HEK293 (cell line): ENCODE measurements around the gene HTRA1.

ENCODE experiments used
- CTCF ChIA-PET: fragments of 350-600 bp; formaldehyde crosslinking; extraction: SDS; loops from one replicate; lab custom pipeline; 2021; ENCODE audit warnings: antibody characterized with exemption; lab: Yijun Ruan, JAX
- POLR2A ChIA-PET: fragments of 300-600 bp; formaldehyde crosslinking; extraction: SDS; loops from one replicate; lab custom pipeline; 2020; ENCODE audit warnings: antibody characterized with exemption, inconsistent platforms; lab: Yijun Ruan, JAX
- H3K27ac ChIP-seq: fragments of 200-500 bp; sonication (Bioruptor generic); 2 replicates; pipeline ENCODE4 v1.5.1; 2014; ENCODE audit warnings: low read depth, low read length, control low read depth, inconsistent platforms; ENCODE audit errors: extremely low read depth
- H3K36me3 ChIP-seq, 2 experiments: fragments of 200-500 bp in 1 of 2; sonication (Bioruptor generic) in 1 of 2; 1 replicate in 1 of 2; 2 replicates in 1 of 2; pipeline ENCODE4 v1.5.1; 2014 to 2017; ENCODE audit warnings: inconsistent platforms in 2 of 2, low read length in 2 of 2; ENCODE audit not compliant: control insufficient read depth in 2 of 2, insufficient read depth in 1 of 2
- H3K4me1 ChIP-seq: fragments of 200-500 bp; sonication (Bioruptor generic); 2 replicates; pipeline ENCODE4 v1.5.1; 2014; ENCODE audit warnings: mild to moderate bottlenecking, low read length, inconsistent platforms; ENCODE audit not compliant: control insufficient read depth, insufficient read depth
- H3K4me3 ChIP-seq: 2 replicates; pipeline ENCODE4 v1.5.1; 2011; ENCODE audit warnings: low read depth, mild to moderate bottlenecking, control low read depth, low read length, moderate library complexity
- H3K9me3 ChIP-seq: fragments of 200-500 bp; sonication (Bioruptor generic); 2 replicates; pipeline ENCODE4 v1.5.1; 2014; ENCODE audit warnings: low read depth, low read length, inconsistent platforms; ENCODE audit not compliant: control insufficient read depth, insufficient read depth
- FEZF1 ChIP-seq: fragments of 450-650 bp; formaldehyde crosslinking; IDR thresholded peaks from 2 replicates; pipeline ENCODE4 v1.5.1; 2016; ENCODE audit warnings: missing biosample characterization, missing genetic modification characterization
- KLF1 ChIP-seq: fragments of 450-650 bp; formaldehyde crosslinking; IDR thresholded peaks from 2 replicates; pipeline ENCODE4 v1.5.1; 2016; ENCODE audit warnings: missing biosample characterization, missing genetic modification characterization
- KLF8 ChIP-seq: fragments of 450-650 bp; formaldehyde crosslinking; IDR thresholded peaks from 2 replicates; pipeline ENCODE4 v1.5.1; 2016; ENCODE audit warnings: missing biosample characterization, missing genetic modification characterization
- MYNN ChIP-seq: fragments of 450-650 bp; formaldehyde crosslinking; IDR thresholded peaks from 2 replicates; pipeline ENCODE4 v1.5.1; 2016; ENCODE audit warnings: missing biosample characterization, missing genetic modification characterization, borderline replicate concordance
- SALL2 ChIP-seq: fragments of 450-650 bp; formaldehyde crosslinking; IDR thresholded peaks from 2 replicates; pipeline ENCODE4 v1.5.0; 2017; ENCODE audit warnings: missing biosample characterization, mild to moderate bottlenecking, missing genetic modification characterization, borderline replicate concordance
- ZBTB20 ChIP-seq: fragments of 450-650 bp; formaldehyde crosslinking; IDR thresholded peaks from 2 replicates; pipeline ENCODE4 v1.5.1; 2016; ENCODE audit warnings: missing biosample characterization, missing genetic modification characterization
- ZNF157 ChIP-seq: fragments of 450-650 bp; formaldehyde crosslinking; IDR thresholded peaks from 2 replicates; pipeline ENCODE4 v1.5.1; 2016; ENCODE audit warnings: missing biosample characterization, missing genetic modification characterization
- ZNF350 ChIP-seq: fragments of 450-650 bp; formaldehyde crosslinking; IDR thresholded peaks from 2 replicates; pipeline ENCODE4 v1.5.0; 2017; ENCODE audit warnings: missing biosample characterization, mild to moderate bottlenecking, missing genetic modification characterization
- ZNF394 ChIP-seq: fragments of 450-650 bp; formaldehyde crosslinking; IDR thresholded peaks from 2 replicates; pipeline ENCODE4 v1.5.1; 2016; ENCODE audit warnings: missing biosample characterization, missing genetic modification characterization, mild to moderate bottlenecking, moderate library complexity, borderline replicate concordance
- ZNF48 ChIP-seq: fragments of 450-650 bp; formaldehyde crosslinking; IDR thresholded peaks from 2 replicates; pipeline ENCODE4 v1.5.1; 2016; ENCODE audit warnings: missing biosample characterization, missing genetic modification characterization
- ZNF664 ChIP-seq: fragments of 450-650 bp; formaldehyde crosslinking; IDR thresholded peaks from 2 replicates; pipeline ENCODE4 v1.5.1; 2016; ENCODE audit warnings: missing biosample characterization, missing genetic modification characterization
- ZNF677 ChIP-seq: fragments of 450-650 bp; IDR thresholded peaks from 2 replicates; pipeline ENCODE4 v1.5.0; 2018; ENCODE audit warnings: missing biosample characterization, mild to moderate bottlenecking, missing genetic modification characterization, moderate library complexity
- ZNF76 ChIP-seq: fragments of 450-650 bp; formaldehyde crosslinking; IDR thresholded peaks from 2 replicates; pipeline ENCODE4; 2016; ENCODE audit warnings: low read depth, missing biosample characterization, missing genetic modification characterization, borderline replicate concordance
- ZSCAN16 ChIP-seq: fragments of 450-650 bp; formaldehyde crosslinking; IDR thresholded peaks from 2 replicates; pipeline ENCODE4 v1.5.1; 2016; ENCODE audit warnings: missing biosample characterization, missing genetic modification characterization
- TF ChIP-seq, protein P1 (sequence below): fragments of 450-650 bp; formaldehyde crosslinking; IDR thresholded peaks from 2 replicates; pipeline ENCODE4 v1.5.1; 2016; ENCODE audit warnings: missing biosample characterization, missing genetic modification characterization
- TF ChIP-seq, protein P2 (sequence below): fragments of 450-650 bp; IDR thresholded peaks from 2 replicates; pipeline ENCODE4 v1.5.1; 2018; ENCODE audit warnings: missing biosample characterization, mild to moderate bottlenecking, missing genetic modification characterization
- TF ChIP-seq, protein P3 (sequence below): fragments of 450-650 bp; formaldehyde crosslinking; IDR thresholded peaks from 2 replicates; pipeline ENCODE4 v1.5.1; 2016; ENCODE audit warnings: missing biosample characterization, missing genetic modification characterization
- TF ChIP-seq, protein P4 (sequence below): fragments of 450-650 bp; formaldehyde crosslinking; IDR thresholded peaks from 2 replicates; pipeline ENCODE4 v1.5.1; 2016; ENCODE audit warnings: missing biosample characterization, missing genetic modification characterization

Gene HTRA1

DNA sequence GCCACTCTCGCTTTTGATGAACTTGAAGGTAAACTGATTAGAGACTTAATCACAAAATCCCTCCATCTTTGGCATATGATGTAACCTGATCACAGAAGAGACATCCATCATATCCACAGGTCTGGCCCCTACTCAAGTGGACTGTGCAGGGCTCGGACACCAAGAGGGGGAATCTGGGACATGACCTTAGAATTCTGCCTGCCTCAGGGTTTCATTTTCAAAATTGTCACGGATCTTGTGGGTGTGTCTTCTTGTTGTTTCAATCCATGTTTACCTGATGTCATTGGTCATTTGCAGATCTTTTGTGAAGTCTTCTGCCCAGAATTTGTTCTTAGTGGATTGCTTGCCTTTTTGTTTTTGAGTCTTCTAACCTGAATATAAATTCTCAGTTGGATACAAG, 12.8 kb upstream of the HTRA1 start:
- CTCF ChIA-PET = interaction anchor here (2.1 kb wide), 1 partner anchor 13 kb away, joined by 9 read pairs; no protein-coding TSS in a partner anchor
- no peaks in the 10 kb centered on the region for H3K4me1 ChIP-seq
- no peak for TF ChIP-seq ZNF76
- TF ChIP-seq, protein P1, sequence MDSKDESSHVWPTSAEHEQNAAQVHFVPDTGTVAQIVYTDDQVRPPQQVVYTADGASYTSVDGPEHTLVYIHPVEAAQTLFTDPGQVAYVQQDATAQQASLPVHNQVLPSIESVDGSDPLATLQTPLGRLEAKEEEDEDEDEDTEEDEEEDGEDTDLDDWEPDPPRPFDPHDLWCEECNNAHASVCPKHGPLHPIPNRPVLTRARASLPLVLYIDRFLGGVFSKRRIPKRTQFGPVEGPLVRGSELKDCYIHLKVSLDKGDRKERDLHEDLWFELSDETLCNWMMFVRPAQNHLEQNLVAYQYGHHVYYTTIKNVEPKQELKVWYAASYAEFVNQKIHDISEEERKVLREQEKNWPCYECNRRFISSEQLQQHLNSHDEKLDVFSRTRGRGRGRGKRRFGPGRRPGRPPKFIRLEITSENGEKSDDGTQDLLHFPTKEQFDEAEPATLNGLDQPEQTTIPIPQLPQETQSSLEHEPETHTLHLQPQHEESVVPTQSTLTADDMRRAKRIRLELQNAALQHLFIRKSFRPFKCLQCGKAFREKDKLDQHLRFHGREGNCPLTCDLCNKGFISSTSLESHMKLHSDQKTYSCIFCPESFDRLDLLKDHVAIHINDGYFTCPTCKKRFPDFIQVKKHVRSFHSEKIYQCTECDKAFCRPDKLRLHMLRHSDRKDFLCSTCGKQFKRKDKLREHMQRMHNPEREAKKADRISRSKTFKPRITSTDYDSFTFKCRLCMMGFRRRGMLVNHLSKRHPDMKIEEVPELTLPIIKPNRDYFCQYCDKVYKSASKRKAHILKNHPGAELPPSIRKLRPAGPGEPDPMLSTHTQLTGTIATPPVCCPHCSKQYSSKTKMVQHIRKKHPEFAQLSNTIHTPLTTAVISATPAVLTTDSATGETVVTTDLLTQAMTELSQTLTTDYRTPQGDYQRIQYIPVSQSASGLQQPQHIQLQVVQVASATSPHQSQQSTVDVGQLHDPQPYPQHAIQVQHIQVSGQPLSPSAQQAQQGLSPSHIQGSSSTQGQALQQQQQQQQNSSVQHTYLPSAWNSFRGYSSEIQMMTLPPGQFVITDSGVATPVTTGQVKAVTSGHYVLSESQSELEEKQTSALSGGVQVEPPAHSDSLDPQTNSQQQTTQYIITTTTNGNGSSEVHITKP (tag by site-specific recombination) = no peak
- no peak for TF ChIP-seq ZNF394 (tag by site-specific recombination)
- TF ChIP-seq FEZF1 (tag by site-specific recombination) = no peak
- no peak for TF ChIP-seq ZNF664 (tag by site-specific recombination)
- TF ChIP-seq, protein P2, sequence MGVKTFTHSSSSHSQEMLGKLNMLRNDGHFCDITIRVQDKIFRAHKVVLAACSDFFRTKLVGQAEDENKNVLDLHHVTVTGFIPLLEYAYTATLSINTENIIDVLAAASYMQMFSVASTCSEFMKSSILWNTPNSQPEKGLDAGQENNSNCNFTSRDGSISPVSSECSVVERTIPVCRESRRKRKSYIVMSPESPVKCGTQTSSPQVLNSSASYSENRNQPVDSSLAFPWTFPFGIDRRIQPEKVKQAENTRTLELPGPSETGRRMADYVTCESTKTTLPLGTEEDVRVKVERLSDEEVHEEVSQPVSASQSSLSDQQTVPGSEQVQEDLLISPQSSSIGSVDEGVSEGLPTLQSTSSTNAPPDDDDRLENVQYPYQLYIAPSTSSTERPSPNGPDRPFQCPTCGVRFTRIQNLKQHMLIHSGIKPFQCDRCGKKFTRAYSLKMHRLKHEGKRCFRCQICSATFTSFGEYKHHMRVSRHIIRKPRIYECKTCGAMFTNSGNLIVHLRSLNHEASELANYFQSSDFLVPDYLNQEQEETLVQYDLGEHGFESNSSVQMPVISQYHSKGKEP (tag by site-specific recombination) = no peak
- TF ChIP-seq ZBTB20 (tag by site-specific recombination) = no peak
- no peak for TF ChIP-seq ZNF350 (tag by site-specific recombination)
- no peak for TF ChIP-seq MYNN (tag by site-specific recombination)
- TF ChIP-seq ZSCAN16 = no peak
- TF ChIP-seq, protein P3, sequence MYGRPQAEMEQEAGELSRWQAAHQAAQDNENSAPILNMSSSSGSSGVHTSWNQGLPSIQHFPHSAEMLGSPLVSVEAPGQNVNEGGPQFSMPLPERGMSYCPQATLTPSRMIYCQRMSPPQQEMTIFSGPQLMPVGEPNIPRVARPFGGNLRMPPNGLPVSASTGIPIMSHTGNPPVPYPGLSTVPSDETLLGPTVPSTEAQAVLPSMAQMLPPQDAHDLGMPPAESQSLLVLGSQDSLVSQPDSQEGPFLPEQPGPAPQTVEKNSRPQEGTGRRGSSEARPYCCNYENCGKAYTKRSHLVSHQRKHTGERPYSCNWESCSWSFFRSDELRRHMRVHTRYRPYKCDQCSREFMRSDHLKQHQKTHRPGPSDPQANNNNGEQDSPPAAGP = no peak
- TF ChIP-seq ZNF677 (tag by site-specific recombination) = no peak
- no peak for TF ChIP-seq KLF8 (tag by site-specific recombination)
- TF ChIP-seq, all 188 proteins: peak for 0
- Histone ChIP-seq H3K36me3 (no peaks in the 10 kb centered on the region), H3K9me3 (no peaks in the 10 kb centered on the region), H3K4me3 (no peak overlapping the region), H3K27ac (no peak overlapping the region)
- POLR2A ChIA-PET = no interaction called here

DNA sequence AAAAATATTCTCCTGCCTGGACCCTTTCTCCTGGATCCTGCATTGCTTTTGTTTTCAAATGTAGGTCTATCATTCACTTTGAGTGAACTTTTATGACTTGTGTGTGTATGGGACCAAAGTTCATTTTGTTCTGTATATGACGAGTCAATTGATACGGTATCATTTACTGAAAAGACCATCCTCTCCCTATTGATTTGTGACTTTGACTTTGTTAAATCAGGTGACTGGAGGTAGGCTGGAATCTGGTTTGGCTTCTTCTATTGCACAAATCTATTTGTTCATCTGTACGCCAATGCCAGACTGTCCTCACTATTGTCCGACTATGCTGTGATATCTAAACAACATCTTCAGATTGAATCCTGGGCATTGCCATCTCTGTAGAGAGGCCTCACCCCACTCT, 12.2 kb upstream of the HTRA1 start:
- no peaks in the 10 kb centered on the region for H3K36me3 ChIP-seq
- TF ChIP-seq, protein P4, sequence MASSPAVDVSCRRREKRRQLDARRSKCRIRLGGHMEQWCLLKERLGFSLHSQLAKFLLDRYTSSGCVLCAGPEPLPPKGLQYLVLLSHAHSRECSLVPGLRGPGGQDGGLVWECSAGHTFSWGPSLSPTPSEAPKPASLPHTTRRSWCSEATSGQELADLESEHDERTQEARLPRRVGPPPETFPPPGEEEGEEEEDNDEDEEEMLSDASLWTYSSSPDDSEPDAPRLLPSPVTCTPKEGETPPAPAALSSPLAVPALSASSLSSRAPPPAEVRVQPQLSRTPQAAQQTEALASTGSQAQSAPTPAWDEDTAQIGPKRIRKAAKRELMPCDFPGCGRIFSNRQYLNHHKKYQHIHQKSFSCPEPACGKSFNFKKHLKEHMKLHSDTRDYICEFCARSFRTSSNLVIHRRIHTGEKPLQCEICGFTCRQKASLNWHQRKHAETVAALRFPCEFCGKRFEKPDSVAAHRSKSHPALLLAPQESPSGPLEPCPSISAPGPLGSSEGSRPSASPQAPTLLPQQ = no peak
- TF ChIP-seq, protein P1 (tag by site-specific recombination) = no peak
- no peak for TF ChIP-seq SALL2 (tag by site-specific recombination)
- no peak for TF ChIP-seq ZNF157 (tag by site-specific recombination)
- no peak for TF ChIP-seq ZNF48 (tag by site-specific recombination)
- TF ChIP-seq KLF1 (tag by site-specific recombination) = no peak
- H3K4me3 ChIP-seq = no peak overlapping the region
- H3K4me1 ChIP-seq = no peaks in the 10 kb centered on the region
- H3K9me3 ChIP-seq = no peaks in the 10 kb centered on the region
- ChIA-PET POLR2A (no interaction called here), CTCF (interaction anchor here (1.4 kb wide), 1 partner anchor 14 kb away, joined by 5 read pairs; no protein-coding TSS in a partner anchor)
- no peak overlapping the region for H3K27ac ChIP-seq
